Activated naive CD8-positive, alpha-beta T cell treated with anti-CD3 and anti-CD28 coated beads, Interleukin-2, amount 50 U/mL, for 24 hours (primary cell): ENCODE results near the gene HRH1.
"Not testable (repeated sequence)": the region's sequence is repeated elsewhere in the genome, so short reads cannot be mapped to it uniquely, and the experiment has no call there.

Experiments used
- ATAC-seq: fragments of 150-1000 bp; cut with Tn5 transposase; one replicate; pipeline ENCODE4 v1.10.0; 2021
- DNase-seq: peaks from one replicate; pipeline ENCODE4 v3.0.0; 2021
- H3K27ac Mint-ChIP-seq: one replicate; pipeline ENCODE4 v1.8.0; 2021; ENCODE audit warnings: mild to moderate bottlenecking, mixed read lengths
- H3K27me3 Mint-ChIP-seq: one replicate; pipeline ENCODE4 v1.8.0; 2021; ENCODE audit warnings: mixed read lengths
- H3K36me3 Mint-ChIP-seq: one replicate; pipeline ENCODE4 v1.8.0; 2021; ENCODE audit warnings: low read depth, mixed read lengths
- H3K4me1 Mint-ChIP-seq: one replicate; pipeline ENCODE4 v1.8.0; 2021; ENCODE audit warnings: mixed read lengths
- H3K4me3 Mint-ChIP-seq: one replicate; pipeline ENCODE4 v1.8.0; 2021; ENCODE audit warnings: mild to moderate bottlenecking, moderate library complexity, mixed read lengths
- H3K9me3 Mint-ChIP-seq: one replicate; pipeline ENCODE4 v1.8.0; 2021; ENCODE audit warnings: mixed read lengths

The HRH1 gene

DNA sequence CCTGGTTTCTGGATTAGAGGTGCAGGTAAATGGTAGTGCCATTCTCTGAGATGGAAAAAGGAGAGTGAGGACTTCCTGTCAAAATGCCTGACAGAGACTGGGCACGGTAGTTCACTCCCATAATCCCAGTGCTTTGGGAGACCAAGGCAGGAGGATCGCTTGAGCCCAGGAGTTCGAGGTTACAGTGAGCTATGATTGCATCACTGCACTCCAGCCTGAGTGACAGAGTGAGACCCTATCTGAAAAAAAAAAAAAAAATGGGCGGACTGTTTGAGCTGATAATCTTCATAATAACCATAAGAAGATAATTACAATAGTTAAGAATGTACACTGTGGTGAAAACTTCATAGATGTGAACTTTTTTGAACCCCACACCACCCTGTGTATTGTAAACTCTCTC lies 44.2 kb downstream of the HRH1 start:
- no peak for ATAC-seq
- Mint-ChIP-seq H3K4me1 (peaks cover 23% of the 10 kb centered on the region), H3K36me3 (no peaks in the 10 kb centered on the region), H3K9me3 (peaks cover 6% of the 10 kb centered on the region), H3K27me3 (peaks cover 23% of the 10 kb centered on the region), H3K4me3 (no peak overlapping the region), H3K27ac (no peak overlapping the region)
- DNase-seq, result no peak

DNA sequence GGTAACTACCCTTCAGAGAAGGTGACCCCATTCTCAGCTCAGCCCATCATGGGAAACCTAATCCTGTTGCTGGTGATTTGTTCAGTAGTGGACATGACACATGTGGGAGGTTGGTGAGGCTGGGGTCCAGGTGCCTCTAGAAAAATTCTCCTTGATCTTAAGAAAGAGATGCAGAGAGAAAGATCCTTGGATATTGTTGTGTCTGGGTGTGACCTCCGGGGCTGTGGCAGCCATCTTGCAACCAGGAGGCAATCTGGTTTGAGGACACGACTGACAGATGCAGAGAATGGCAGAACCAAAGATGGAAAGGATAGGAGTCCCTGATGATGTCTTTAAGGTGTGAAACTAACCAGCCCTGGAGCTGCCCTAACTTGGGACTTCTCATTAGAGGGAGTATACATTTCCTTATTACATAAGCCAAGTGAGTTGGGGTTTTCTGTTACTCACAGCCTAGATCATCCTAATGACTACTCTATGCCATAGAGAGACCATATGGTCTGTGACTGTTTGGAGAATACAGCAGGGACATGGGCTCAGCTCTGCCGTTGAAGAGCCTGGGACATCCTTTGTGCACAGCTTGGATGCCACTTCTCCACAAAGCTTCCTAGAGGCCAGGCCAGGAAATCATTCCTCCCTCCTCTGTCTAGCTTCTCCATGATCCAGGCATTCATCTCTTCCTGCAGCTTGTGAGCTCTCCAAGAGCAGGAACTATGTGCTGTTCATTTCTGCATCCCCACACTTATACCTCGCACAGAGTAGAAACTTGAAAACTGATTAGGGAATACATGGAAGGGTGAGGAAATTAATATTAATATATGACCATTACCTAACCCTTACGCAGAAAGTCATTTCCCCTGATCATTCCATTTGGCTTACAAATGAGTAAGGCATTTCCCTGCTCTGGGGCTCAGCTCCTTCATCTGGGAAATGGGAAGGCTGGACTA lies 45.9 kb downstream of the HRH1 start:
- DNase-seq, result no peak
- Mint-ChIP-seq H3K4me3 (no peak overlapping the region), H3K9me3 (no peaks in the 10 kb centered on the region), H3K36me3 (no peaks in the 10 kb centered on the region), H3K4me1 (peaks cover 18% of the 10 kb centered on the region), H3K27ac (no peak overlapping the region), H3K27me3 (peaks cover 23% of the 10 kb centered on the region)
- ATAC-seq, result no peak

DNA sequence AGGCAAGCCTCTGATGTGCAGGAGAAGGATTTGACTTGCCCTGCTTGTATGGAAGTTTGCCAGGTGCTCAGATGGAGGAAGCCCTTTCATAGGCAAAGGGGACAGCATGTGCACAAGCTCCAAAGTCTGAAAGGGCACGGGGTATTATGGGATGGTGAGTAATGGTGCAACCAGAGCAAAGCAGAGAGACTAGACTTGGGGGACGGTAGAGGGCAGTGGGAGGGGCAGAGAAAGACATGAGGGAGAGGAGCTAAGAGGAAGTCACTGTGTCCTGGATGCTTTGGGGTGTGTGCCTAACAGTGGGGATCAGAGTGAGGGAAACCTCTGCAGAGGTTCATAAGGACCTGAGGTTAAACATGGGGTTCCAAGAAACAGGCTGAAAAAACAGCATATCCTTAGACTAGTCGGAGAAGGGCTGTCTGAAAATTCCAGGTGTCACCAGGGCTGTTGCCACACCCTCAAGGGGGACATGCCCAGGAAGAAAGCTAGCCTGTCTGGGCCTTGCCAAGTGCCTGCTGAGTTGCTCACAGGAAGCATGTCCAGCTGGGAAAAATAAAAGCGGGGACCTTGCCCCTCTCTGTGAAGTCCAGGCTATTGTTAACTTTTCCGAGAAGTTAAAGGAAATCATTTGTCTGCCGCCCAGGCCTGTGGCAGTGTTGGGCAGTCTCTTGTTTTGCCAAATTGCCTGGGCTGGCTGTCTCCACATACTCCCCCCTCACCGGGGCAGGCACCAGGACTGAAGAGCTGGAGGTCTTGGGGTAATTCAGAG lies 47.1 kb downstream of the HRH1 start:
- Mint-ChIP-seq H3K36me3 (no peaks in the 10 kb centered on the region), H3K27me3 (peaks cover 21% of the 10 kb centered on the region), H3K4me3 (no peak overlapping the region), H3K4me1 (peaks cover 5% of the 10 kb centered on the region), H3K27ac (no peak overlapping the region), H3K9me3 (no peaks in the 10 kb centered on the region)
- DNase-seq, result no peak
- ATAC-seq, result no peak

DNA sequence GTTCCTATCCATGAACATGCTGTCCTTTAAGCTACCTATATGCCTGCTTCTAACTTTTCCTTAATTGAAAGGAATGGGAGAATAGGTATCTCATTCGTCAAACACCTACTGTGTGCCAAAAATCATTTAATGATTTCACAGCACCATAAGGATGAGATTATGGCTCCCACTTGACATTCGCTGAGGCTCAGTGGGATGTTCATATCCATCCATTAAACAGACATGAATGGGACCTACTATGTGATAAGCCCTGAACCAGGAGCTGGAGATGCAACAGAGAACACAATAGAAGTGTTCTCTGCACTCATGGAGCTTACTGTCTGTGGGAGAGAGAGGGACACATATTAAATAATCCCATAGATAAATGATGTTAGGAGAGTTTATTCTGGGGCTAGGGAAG lies 49.7 kb downstream of the HRH1 start:
- no peak for DNase-seq
- H3K36me3 Mint-ChIP-seq, result no peaks in the 10 kb centered on the region
- no peaks in the 10 kb centered on the region for H3K9me3 Mint-ChIP-seq
- no peak overlapping the region for H3K27ac Mint-ChIP-seq
- ATAC-seq, result no peak
- H3K27me3 Mint-ChIP-seq, result peaks cover 28% of the 10 kb centered on the region
- no peak overlapping the region for H3K4me3 Mint-ChIP-seq
- H3K4me1 Mint-ChIP-seq, result no peaks in the 10 kb centered on the region

DNA sequence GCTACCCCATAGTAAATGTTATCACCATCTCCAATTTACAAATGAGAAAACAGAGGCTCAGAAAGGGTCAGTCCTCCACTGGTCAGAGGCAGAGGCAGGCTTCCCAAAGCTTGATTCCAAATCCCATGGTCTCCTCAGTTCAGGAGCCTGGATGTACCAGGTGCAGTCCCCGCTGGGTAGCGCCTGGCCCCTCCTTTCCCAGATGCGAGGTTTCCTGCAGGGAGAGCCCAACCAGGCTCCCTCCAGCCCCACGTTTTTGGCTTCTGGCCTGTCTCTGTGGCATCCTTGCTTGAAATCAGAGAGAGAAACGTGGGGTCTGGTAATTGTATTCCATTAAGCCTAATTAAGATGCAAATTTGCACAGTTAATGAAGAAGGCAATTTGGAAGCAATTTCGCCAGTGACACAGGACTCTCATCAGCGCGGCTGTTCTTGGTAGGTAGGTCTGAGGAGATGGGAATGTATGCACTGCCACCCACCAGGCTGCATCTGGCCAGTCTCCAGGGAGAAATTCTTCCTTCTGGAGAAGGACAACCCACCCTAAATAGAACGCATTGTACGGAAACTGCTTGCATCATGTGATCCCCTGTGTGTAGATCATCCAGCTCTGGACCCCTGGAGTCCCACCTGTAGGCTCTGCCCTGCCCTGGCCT lies 50.5 kb downstream of the HRH1 start:
- Mint-ChIP-seq H3K9me3 (no peaks in the 10 kb centered on the region), H3K27ac (no peak overlapping the region), H3K27me3 (peaks cover 26% of the 10 kb centered on the region), H3K4me3 (no peak overlapping the region), H3K4me1 (no peaks in the 10 kb centered on the region), H3K36me3 (no peaks in the 10 kb centered on the region)
- no peak for DNase-seq
- no peak for ATAC-seq

DNA sequence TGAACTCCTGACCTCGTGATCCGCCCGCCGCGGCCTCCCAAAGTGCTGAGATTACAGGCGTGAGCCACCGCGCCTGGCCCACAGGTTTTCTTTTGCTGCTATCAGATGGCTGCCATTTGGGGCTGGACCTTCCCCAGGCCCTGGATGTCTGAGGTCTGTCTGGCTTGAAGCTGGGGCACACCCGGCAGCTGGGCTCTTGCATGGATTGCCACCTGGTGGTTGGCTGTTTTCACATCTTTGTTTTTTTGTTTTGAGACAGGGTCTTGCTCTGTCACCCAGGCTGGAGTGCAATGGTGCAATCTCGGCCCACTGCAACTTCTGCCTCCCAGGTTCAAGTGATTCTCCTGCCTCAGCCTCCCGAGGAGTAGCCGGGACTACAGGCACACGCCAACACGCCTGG lies 51.6 kb downstream of the HRH1 start:
- not testable (repeated sequence) for H3K4me3 Mint-ChIP-seq, ATAC-seq, DNase-seq, H3K36me3 Mint-ChIP-seq, H3K9me3 Mint-ChIP-seq, H3K27ac Mint-ChIP-seq, H3K4me1 Mint-ChIP-seq
- H3K27me3 Mint-ChIP-seq, result peaks cover 26% of the 10 kb centered on the region

DNA sequence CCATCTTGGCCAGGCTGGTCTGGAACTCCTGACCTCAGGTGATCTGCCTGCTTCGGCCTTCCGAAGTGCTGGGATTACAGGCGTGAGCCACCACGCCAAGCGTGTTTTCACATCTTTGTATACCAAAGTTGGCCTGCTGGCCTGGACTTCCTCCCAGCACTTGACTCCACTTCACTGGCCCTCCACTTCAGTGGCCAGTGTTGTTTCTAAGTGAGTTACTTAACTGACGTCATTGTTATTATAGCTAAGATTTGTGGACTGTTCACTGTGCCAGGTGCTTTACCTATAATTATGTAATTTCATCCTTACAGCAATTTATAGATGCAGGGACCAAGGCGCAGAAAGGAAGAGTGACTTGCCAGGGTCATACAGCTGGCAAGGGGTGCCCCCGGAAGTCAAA lies 52.0 kb downstream of the HRH1 start:
- H3K36me3 Mint-ChIP-seq, result no peaks in the 10 kb centered on the region
- peaks cover 22% of the 10 kb centered on the region for H3K27me3 Mint-ChIP-seq
- ATAC-seq (no peak), DNase-seq (no peak)
- H3K4me1 Mint-ChIP-seq, result no peaks in the 10 kb centered on the region
- no peak overlapping the region for H3K4me3 Mint-ChIP-seq
- H3K9me3 Mint-ChIP-seq, result no peaks in the 10 kb centered on the region
- H3K27ac Mint-ChIP-seq, result no peak overlapping the region

DNA sequence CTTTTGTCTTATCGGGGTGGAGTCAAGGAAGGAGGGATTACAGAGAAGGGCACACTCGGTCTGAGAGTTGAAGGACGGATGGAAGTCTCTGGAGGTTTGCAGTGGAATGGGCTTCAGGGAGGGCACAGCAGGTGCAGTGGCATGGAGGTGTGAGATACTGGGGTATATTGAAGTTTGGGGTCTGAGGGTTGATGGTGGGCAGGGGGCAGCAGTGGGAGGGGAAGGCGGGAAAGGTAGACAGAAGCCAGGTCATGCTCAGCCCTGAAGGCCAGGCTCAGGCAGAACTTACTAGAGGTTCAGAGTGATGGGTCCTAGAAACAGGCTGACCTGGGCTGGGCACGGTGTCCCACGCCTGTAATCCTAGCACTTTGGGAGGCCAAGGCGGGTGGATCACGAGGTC lies 52.7 kb downstream of the HRH1 start:
- no peak overlapping the region for H3K27ac Mint-ChIP-seq
- H3K4me3 Mint-ChIP-seq, result no peak overlapping the region
- no peak for ATAC-seq
- H3K36me3 Mint-ChIP-seq, result no peaks in the 10 kb centered on the region
- DNase-seq, result no peak
- H3K4me1 Mint-ChIP-seq, result no peaks in the 10 kb centered on the region
- H3K27me3 Mint-ChIP-seq, result peaks cover 19% of the 10 kb centered on the region
- no peaks in the 10 kb centered on the region for H3K9me3 Mint-ChIP-seq

DNA sequence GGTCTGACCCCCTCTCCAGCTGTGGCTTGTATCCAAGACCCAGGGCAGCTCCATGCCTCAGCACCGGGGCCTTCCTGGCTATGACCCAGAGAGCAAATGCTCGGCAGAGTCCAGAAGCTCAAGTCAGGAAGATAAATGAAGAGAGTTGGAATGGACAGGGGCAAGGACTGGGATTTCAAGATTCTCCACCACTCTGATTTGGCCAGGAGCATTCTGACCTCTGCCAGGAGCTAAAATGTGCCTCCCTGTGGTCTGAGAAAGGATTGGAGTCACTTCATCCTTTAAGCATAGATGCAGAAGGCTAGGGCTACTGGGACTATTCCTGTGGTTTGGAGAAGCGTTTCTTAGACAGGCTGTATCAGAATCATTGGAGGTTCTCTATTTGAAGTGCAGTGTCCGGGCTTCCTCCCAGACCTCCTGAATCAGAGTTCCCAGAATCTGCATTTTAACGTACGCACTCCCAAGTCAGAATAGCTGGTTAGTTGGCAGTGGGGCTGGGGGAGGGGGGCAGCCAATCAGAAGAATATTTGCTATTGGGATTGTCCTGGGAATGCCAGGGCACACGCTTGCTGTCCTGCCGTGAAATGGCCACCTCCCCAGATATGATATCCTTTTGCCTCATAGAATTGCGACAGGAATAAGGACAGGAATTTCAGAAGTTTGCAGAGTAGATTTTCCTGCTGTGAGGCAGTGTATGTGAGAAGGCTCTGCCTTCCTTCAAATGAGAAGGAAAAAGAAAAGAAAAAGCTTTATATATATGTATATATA lies 57.4 kb downstream of the HRH1 start:
- Mint-ChIP-seq H3K9me3 (no peaks in the 10 kb centered on the region), H3K27me3 (peaks cover 10% of the 10 kb centered on the region), H3K27ac (no peak overlapping the region), H3K36me3 (no peaks in the 10 kb centered on the region), H3K4me3 (no peak overlapping the region), H3K4me1 (no peaks in the 10 kb centered on the region)
- DNase-seq, result no peak
- no peak for ATAC-seq

DNA sequence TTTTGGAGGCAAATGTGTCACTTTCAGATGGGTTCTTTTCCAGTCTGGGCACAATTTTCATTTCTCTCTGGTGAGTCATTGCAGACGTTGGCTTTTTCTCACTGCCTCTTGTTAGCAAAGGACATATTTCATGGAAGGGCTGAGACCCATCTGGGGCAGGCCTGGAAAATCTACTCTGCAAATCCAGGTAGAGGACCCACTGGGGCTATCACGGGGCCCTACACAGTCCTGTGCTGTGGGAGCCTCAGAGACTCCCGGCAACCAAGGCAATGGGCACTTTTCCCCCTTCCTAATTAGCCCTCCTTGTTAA lies 58.0 kb downstream of the HRH1 start:
- Mint-ChIP-seq H3K36me3 (no peaks in the 10 kb centered on the region), H3K4me3 (no peak overlapping the region), H3K27me3 (peaks cover 7% of the 10 kb centered on the region), H3K9me3 (no peaks in the 10 kb centered on the region), H3K27ac (no peak overlapping the region), H3K4me1 (no peaks in the 10 kb centered on the region)
- ATAC-seq (no peak), DNase-seq (no peak)

DNA sequence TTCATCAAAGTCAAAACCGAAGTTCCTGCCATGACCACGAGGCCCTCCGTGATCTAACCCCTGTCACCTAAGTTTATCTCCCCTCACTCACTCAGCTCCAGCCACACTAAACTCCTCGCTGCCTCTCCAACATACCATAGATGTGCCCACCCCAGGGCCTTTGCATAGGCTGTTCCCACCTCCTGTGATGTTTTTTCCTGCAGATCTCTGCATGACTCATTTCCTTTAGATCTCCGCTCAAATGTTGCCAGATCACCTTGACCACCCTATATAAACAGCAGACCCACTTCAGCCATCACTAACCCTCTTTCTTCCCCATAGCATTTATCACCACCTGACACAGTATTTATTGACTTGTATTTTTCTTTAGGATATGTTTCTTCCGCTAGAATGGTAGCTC lies 58.5 kb downstream of the HRH1 start:
- Mint-ChIP-seq H3K27me3 (peaks cover 7% of the 10 kb centered on the region), H3K9me3 (no peaks in the 10 kb centered on the region), H3K4me1 (no peaks in the 10 kb centered on the region), H3K27ac (no peak overlapping the region), H3K36me3 (no peaks in the 10 kb centered on the region), H3K4me3 (no peak overlapping the region)
- ATAC-seq (no peak), DNase-seq (no peak)

DNA sequence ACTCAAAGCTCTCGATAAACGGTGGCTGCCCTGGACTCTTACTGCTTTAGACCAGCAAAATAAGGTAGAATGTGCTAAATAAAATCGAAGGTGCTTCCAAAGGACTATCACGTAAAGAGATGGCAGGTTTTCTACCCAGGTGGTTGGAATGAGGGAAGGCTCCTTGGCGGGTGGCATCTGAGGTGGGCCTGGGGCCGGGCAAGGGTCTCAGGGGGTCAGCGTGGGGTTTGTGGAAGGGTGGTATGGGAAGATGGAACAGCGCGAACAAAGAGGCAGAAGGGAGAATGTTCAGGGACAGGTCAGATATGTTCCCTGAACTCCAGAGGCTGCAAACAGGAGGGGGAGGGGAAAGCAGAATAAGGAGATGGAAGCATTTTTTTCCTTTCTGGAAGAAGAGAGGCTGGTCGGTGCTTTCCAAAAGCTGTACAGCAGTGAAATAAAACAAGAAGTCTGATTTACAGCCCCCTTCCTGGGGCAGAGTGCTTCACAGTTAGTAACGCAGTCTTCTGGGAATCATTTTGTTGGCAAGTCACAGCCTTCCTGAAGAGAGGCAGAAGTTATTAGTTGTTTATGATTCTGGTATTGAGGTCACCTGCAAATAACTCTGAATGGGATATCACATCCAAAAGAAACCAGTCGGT lies 59.6 kb downstream of the HRH1 start:
- DNase-seq, result no peak
- no peaks in the 10 kb centered on the region for H3K36me3 Mint-ChIP-seq
- no peaks in the 10 kb centered on the region for H3K9me3 Mint-ChIP-seq
- H3K4me1 Mint-ChIP-seq, result no peaks in the 10 kb centered on the region
- no peak for ATAC-seq
- H3K4me3 Mint-ChIP-seq, result no peak overlapping the region
- no peak overlapping the region for H3K27ac Mint-ChIP-seq
- H3K27me3 Mint-ChIP-seq, result peaks cover 7% of the 10 kb centered on the region

DNA sequence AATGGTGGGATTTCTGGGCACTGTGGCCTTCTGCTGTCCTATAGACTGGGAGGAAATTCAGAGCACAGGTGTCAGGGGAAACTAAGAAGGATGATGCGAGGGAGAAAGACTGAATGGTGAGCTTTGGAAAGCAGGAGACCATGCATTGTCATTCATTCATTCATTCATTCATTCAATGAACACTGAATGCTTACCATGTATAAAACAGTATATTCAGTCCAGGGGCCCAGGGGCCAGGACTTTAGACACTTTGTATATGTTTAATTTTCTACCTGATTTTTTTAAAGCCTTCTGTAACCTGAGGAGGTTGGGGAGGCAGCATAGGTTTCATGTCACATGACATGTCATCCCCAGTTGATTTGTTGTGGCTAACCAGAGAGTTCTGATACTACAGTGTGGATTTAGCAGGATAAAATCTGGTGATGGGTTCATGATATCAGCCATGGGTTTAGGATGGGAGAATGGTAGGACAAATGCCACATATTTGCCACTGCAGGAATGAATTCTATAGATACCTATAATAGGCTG lies 60.2 kb downstream of the HRH1 start:
- no peaks in the 10 kb centered on the region for H3K36me3 Mint-ChIP-seq
- ATAC-seq (no peak), DNase-seq (no peak)
- H3K4me3 Mint-ChIP-seq, result no peak overlapping the region
- H3K9me3 Mint-ChIP-seq, result no peaks in the 10 kb centered on the region
- H3K27me3 Mint-ChIP-seq, result peaks cover 7% of the 10 kb centered on the region
- no peaks in the 10 kb centered on the region for H3K4me1 Mint-ChIP-seq
- no peak overlapping the region for H3K27ac Mint-ChIP-seq

DNA sequence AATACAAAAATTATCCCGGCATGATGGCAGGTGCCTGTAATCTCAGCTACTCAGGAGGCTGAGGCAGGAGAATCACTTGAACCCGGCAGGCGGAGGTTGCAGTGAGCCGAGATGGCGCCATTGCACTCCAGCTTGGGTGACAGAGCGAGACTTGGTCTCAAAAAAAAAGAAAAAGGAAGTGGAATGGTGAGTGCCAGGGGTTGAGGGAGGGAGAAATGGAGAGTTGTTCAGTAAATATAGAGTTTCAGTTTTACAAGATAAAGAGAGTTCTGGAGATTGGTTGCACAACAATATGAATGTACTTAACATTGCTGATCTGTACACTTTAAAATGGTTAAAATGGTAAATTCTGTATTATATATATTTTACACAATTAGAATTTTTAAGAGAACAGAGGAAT lies 63.1 kb downstream of the HRH1 start:
- not testable (repeated sequence) for H3K4me3 Mint-ChIP-seq, ATAC-seq, H3K27ac Mint-ChIP-seq, H3K4me1 Mint-ChIP-seq, H3K9me3 Mint-ChIP-seq, DNase-seq, H3K27me3 Mint-ChIP-seq, H3K36me3 Mint-ChIP-seq
